Measurements from ENCODE around the gene U2SURP.

DNA sequence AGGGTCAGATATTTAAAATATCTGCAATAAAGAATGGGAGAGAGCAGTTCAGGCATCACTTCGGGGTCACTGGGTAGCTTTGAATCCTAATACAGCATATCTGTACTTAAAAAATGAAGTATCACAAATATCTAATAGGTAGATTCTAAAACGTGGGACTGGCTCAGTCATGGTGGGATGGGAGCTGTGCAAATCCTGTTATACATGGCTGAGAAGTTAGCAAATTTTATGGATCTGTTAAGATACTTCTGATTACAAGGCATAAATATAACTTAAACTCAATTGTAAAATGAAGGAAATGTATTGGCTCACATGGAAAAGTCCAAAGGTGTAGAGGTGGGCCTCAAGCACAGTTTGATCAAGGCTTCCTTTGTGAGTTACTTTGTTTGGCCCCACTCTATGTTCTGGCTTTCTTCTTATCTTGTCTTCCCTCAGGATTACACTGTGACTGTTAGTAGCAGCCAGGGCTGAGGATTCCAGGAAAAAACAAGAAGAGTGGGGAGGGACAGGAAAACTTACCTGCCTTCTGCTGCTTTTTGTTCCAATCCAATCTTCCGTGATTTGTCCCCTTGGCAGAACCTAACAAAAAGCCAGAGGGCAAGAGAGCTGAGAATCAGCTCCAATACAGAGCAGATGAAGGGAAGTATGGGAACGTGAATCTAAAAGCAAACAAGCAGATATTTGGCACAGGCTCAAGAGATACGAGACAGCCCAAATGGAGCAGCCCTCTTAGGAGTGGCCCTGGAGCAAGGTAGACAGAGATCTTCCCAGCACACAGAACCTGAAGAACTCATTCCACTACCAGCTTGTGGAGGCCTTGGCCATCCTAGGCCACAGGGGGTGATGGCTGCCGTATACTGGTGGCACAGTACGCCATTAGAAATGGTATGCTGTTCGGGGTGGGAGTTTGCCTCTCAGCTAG, 48.8 kb upstream of the U2SURP start:
- TF ChIP-seq EZH2phosphoT487 (conservative IDR thresholded peaks at IDR 0.05; ENCODE audit: low read length) = no peak
- TF ChIP-seq CTCF (IDR thresholded peaks at IDR 0.05; ENCODE audit: insufficient read depth, low read length, poor library complexity, severe bottlenecking) = no peak

Data from SU-DHL-6 (cell line).